Karpas-422 (cell line): Measurements from ENCODE around the gene CDKN1B. TPM values are rescaled to one million over a fixed set of nuclear protein-coding genes. Genes with fewer than 3 reads are reported as not detected.
"Not testable (repeated sequence)": the region's sequence is repeated elsewhere in the genome, so short reads cannot be mapped to it uniquely, and the experiment has no call there.

ENCODE experiments used
- DNase-seq: peaks from one replicate; pipeline ENCODE4 v3.0.0-alpha.2; 2015
- H2AFZ ChIP-seq: fragments of 200-600 bp; sonication (generic); 2 replicates; pipeline ENCODE4 v1.6.1; 2014; ENCODE audit warnings: antibody characterized with exemption, low read length, mixed read lengths
- H3K27ac ChIP-seq: fragments of 200-600 bp; sonication (generic); 2 replicates; pipeline ENCODE4 v1.5.1; 2014; ENCODE audit warnings: mild to moderate bottlenecking, low read length, moderate library complexity
- H3K27me3 ChIP-seq: fragments of 200-600 bp; sonication (generic); 2 replicates; pipeline ENCODE4 v1.6.1; 2014; ENCODE audit warnings: low read length, mixed read lengths
- H3K36me3 ChIP-seq: fragments of 200-600 bp; sonication (generic); 2 replicates; pipeline ENCODE4 v1.6.1; 2014; ENCODE audit warnings: low read length, mixed read lengths; ENCODE audit not compliant: insufficient read depth
- H3K4me1 ChIP-seq: fragments of 200-600 bp; sonication (generic); 2 replicates; pipeline ENCODE4 v1.6.1; 2014; ENCODE audit warnings: mild to moderate bottlenecking, low read length, mixed read lengths
- H3K4me2 ChIP-seq: fragments of 200-600 bp; sonication (generic); 2 replicates; pipeline ENCODE4 v1.6.1; 2014; ENCODE audit warnings: low read length, low read depth, mild to moderate bottlenecking; ENCODE audit not compliant: poor library complexity, severe bottlenecking
- H3K4me3 ChIP-seq: fragments of 200-600 bp; sonication (generic); 2 replicates; pipeline ENCODE4 v1.5.1; 2014; ENCODE audit warnings: mild to moderate bottlenecking, antibody characterized with exemption, low read length, mixed read lengths
- H3K79me2 ChIP-seq: fragments of 200-600 bp; sonication (generic); 2 replicates; pipeline ENCODE4 v1.6.1; 2014; ENCODE audit warnings: mild to moderate bottlenecking, low read length, mixed read lengths
- H3K9ac ChIP-seq: fragments of 200-600 bp; sonication (generic); 2 replicates; pipeline ENCODE4 v1.6.0; 2014; ENCODE audit warnings: low read length
- H3K9me2 ChIP-seq: fragments of 200-600 bp; sonication (generic), shearing (Covaris generic); replicated peaks from 2 replicates; pipeline ENCODE4 v1.6.0; 2014; ENCODE audit warnings: mild to moderate bottlenecking, low read length, moderate library complexity; ENCODE audit not compliant: insufficient read depth
- H3K9me3 ChIP-seq: fragments of 300-700, 200-600 bp; sonication (generic); 2 replicates; pipeline ENCODE4 v1.6.1; 2014; ENCODE audit warnings: low read length, mixed read lengths
- H4K20me1 ChIP-seq: fragments of 200-600 bp; sonication (generic); 2 replicates; pipeline ENCODE4 v1.6.1; 2014; ENCODE audit warnings: mild to moderate bottlenecking, antibody characterized with exemption, low read length, low read depth; ENCODE audit not compliant: insufficient read depth
- total RNA-seq: library from RNA; depleted of rRNA; stranded (reverse); fragments of >200 nt; shearing (Covaris generic); gene quantifications from 2 replicates; pipeline ENCODE4 v1.2.3, GENCODE V29; 2014; ENCODE audit warnings: low replicate concordance

The CDKN1B gene
- total RNA-seq, 1 experiment from 2014 or later = 32.8 TPM

DNA sequence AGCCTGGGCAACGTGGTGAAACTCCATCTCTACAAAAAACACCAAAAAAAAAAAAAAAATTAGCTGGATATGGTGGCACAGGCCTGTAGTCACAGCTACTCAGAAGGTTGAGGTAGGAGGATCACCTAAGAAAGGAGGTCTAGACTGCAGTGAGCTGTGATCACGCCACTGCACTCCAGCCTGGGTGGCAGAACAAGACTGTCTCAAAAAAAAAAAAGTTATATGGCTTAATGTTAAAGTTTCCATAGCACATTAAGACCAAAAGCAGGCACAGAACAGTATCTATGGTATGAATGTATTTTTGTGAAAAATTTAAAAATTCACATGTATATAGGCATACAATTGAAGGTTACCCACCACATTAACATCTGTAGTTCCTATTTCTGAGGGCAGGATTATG, 15.9 kb downstream of the CDKN1B start:
- H3K4me1 ChIP-seq = peaks cover 3% of the 10 kb centered on the region

DNA sequence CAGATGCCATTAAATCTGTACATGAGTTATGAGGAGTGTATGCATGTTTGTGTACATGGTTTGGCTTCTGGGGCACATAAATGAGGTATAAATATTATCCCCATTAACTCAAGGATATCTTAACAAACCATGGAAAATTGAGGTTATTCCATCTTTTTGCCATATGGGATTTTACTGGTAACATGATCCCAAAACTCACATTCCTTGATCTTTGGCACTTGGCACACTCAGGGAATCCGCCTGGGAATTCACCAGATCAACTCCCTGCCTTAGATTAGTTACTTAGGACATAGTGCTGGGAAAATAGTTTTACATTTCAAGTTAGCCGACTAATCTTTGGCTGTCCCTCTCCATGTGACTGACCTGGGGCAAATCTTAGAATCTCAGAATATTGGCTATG, 16.9 kb downstream of the CDKN1B start:
- Histone ChIP-seq H3K36me3 (no peaks in the 10 kb centered on the region), H3K27me3 (no peaks in the 10 kb centered on the region), H3K27ac (no peak overlapping the region), H3K4me3 (no peak overlapping the region), H3K9ac (no peak overlapping the region), H2AFZ (no peak overlapping the region), H4K20me1 (no peaks in the 10 kb centered on the region), H3K4me2 (no peak overlapping the region), H3K4me1 (peaks cover 6% of the 10 kb centered on the region), H3K9me3 (no peaks in the 10 kb centered on the region), H3K79me2 (peaks cover 3% of the 10 kb centered on the region; the same call in 1 of the 2 replicates), H3K9me2 (no peaks in the 10 kb centered on the region)
- no peak for DNase-seq

More for the DNA sequence above, 15.9 kb downstream of the CDKN1B start:
- Histone ChIP-seq H3K27ac (no peak overlapping the region), H3K4me3 (no peak overlapping the region), H3K27me3 (no peaks in the 10 kb centered on the region), H3K9me3 (no peaks in the 10 kb centered on the region), H4K20me1 (no peaks in the 10 kb centered on the region), H3K79me2 (peaks cover 10% of the 10 kb centered on the region; the same call in 1 of the 2 replicates), H2AFZ (no peak overlapping the region), H3K4me2 (no peak overlapping the region), H3K9me2 (no peaks in the 10 kb centered on the region), H3K9ac (no peak overlapping the region), H3K36me3 (no peaks in the 10 kb centered on the region)
- no peak for DNase-seq

DNA sequence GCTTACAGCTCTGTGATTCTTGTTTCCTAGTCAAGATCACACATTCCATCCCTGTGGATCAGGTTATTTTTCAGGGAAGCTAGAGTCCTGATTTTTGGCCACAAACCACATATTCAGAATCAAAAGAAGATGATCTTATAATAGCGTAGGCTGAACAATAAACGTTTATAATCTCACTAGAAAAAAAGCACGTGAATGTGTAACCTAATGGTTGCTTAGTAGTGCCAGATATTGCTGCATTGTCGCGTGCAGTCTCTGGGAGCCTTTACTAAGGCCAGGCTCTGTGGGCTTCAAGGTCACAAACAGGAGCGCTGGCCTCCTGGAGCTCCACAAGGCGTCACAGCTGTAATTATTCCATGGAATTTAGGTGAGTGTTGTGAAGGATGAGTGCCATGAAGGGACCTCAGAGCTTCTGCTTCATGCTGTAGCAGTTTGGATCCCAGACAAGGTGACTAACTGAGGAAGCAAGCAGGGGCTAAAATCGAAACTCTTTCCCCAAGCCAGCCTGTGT, 17.4 kb downstream of the CDKN1B start:
- H3K4me1 ChIP-seq = peaks cover 6% of the 10 kb centered on the region
- H3K4me2 ChIP-seq = no peak overlapping the region
- no peaks in the 10 kb centered on the region for H3K9me3 ChIP-seq
- H3K9me2 ChIP-seq = no peaks in the 10 kb centered on the region
- no peaks in the 10 kb centered on the region for H3K79me2 ChIP-seq
- H4K20me1 ChIP-seq = no peaks in the 10 kb centered on the region
- no peak for DNase-seq
- H2AFZ ChIP-seq = no peak overlapping the region
- H3K9ac ChIP-seq = no peak overlapping the region
- no peaks in the 10 kb centered on the region for H3K36me3 ChIP-seq
- H3K27ac ChIP-seq = no peak overlapping the region
- H3K4me3 ChIP-seq = no peak overlapping the region
- H3K27me3 ChIP-seq = no peaks in the 10 kb centered on the region

GRCh38 chr12:12735301-12735700, 18.1 kb downstream of the CDKN1B start:
- Histone ChIP-seq H3K36me3 (no peaks in the 10 kb centered on the region), H3K79me2 (no peaks in the 10 kb centered on the region), H3K9me2 (no peaks in the 10 kb centered on the region), H3K4me3 (no peak overlapping the region), H2AFZ (no peak overlapping the region), H4K20me1 (no peaks in the 10 kb centered on the region), H3K9me3 (no peaks in the 10 kb centered on the region), H3K27ac (no peak overlapping the region), H3K9ac (no peak overlapping the region), H3K4me2 (no peak overlapping the region), H3K27me3 (no peaks in the 10 kb centered on the region), H3K4me1 (peaks cover 6% of the 10 kb centered on the region)
- no peak for DNase-seq

DNA sequence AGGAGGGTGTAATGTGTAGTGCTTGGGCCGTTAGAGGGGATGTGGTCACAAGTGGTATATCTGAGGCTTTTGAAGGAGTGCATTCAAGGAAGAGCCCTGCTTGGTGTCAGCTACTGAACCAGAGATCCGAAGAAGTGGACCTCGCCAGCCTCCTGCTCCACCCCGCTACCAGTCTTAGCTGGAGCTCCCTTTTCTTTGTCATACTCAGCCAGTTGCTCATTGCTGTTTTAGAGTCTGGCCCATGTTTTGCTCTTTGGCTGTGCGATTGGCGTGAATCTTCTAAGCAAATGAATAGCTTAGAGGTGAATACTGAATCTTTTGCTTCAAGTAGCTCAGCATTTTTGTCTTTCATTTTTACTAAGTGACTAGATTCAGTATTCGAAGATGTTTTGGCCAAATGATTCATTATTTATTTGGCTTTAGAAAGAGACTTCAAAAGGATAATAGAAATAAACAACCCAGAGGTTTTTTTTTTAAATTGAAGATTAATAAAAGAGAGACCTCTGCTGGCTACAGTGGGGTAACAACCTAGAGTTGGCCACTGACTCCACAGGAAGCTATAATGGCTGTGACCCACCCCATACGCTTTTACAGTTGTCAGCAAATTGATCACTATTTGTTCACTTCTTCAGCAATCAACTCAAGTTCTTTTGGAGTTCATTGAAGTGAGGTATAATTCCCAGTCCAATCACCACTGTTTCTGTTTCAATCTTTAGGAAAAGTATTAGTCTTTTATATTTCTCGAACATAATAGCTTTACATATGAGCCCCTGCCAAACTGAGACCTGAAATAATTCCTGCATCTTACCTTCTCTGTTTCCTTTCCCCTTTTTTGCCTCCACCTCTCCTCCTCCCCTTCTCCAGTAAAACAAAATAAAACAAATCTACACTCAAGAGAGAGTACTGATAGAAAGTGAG, 19.9 kb downstream of the CDKN1B start:
- no peaks in the 10 kb centered on the region for H3K9me2 ChIP-seq
- peak; percentile 75 for DNase-seq
- no peaks in the 10 kb centered on the region for H3K27me3 ChIP-seq
- H3K9me3 ChIP-seq = no peaks in the 10 kb centered on the region
- 0 out of 2 replicates have a peak overlapping the region, but pooled peaks have one; percentile 21 for H3K9ac ChIP-seq
- no peak overlapping the region for H3K27ac ChIP-seq
- H2AFZ ChIP-seq = no peak overlapping the region
- no peaks in the 10 kb centered on the region for H3K79me2 ChIP-seq
- peaks cover 6% of the 10 kb centered on the region for H3K4me1 ChIP-seq
- H3K36me3 ChIP-seq = no peaks in the 10 kb centered on the region
- H3K4me3 ChIP-seq = no peak overlapping the region
- H3K4me2 ChIP-seq = peak overlapping the region; percentile 34
- no peaks in the 10 kb centered on the region for H4K20me1 ChIP-seq

DNA sequence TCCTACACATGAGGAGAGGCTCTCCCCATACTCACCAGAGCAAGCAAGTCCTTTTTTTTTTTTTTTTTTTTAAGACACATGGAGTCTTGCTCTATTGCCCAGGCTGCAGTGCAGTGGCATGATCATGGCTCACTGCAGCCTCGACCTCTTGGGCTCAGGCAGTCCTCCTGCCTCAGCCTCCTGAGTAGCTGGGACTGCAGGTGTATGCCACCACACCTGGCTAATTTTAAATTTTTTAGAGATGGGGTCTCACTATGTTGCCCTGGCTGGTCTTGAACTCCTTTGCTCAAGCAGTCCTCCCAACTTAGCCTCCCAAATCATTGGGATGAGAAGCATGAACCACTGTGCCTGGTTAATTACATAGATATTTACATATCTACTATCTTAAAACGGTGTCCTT, 21.0 kb downstream of the CDKN1B start:
- not testable (repeated sequence) for H3K27ac ChIP-seq

DNA sequence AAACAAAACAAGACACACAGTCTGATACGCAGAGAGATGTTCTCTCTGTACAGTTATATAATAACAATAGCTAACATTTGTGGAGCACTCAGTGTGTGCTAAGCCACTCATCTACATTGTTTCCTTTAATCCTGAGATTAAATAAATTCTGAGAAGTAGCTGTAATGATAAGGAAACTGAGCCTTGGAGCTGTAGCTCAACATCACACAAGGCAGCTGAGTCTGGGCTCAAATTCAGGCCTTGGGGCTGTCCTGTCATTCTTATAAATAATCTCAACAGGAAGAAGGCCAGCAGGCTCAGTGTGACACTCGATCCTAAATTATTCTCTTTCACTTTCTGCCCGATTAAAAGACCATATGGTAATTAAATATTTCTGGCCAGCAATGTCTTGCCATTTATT, 24.5 kb downstream of the CDKN1B start:
- H2AFZ ChIP-seq = no peak overlapping the region
- no peak overlapping the region for H3K27ac ChIP-seq
- no peaks in the 10 kb centered on the region for H3K79me2 ChIP-seq
- H3K36me3 ChIP-seq = no peaks in the 10 kb centered on the region
- no peak overlapping the region for H3K4me2 ChIP-seq
- no peaks in the 10 kb centered on the region for H4K20me1 ChIP-seq
- no peaks in the 10 kb centered on the region for H3K9me2 ChIP-seq
- no peak for DNase-seq
- no peak overlapping the region for H3K4me3 ChIP-seq
- H3K27me3 ChIP-seq = no peaks in the 10 kb centered on the region
- H3K9ac ChIP-seq = no peak overlapping the region
- H3K9me3 ChIP-seq = no peaks in the 10 kb centered on the region
- peaks cover 6% of the 10 kb centered on the region for H3K4me1 ChIP-seq

More for the DNA sequence above, 21.0 kb downstream of the CDKN1B start:
- H2AFZ ChIP-seq, DNase-seq, H4K20me1 ChIP-seq, H3K4me3 ChIP-seq, H3K9ac ChIP-seq, H3K9me2 ChIP-seq, H3K9me3 ChIP-seq, H3K27me3 ChIP-seq, H3K79me2 ChIP-seq, H3K36me3 ChIP-seq, H3K4me2 ChIP-seq, H3K4me1 ChIP-seq: not testable (repeated sequence)

GRCh38 chr12:12744546-12745305, 27.6 kb downstream of the CDKN1B start:
- no peaks in the 10 kb centered on the region for H3K36me3 ChIP-seq
- no peak for DNase-seq
- no peaks in the 10 kb centered on the region for H3K9me2 ChIP-seq
- H3K79me2 ChIP-seq = no peaks in the 10 kb centered on the region
- no peak overlapping the region for H3K9ac ChIP-seq
- no peak overlapping the region for H3K27ac ChIP-seq
- H2AFZ ChIP-seq = no peak overlapping the region
- no peaks in the 10 kb centered on the region for H3K27me3 ChIP-seq
- no peak overlapping the region for H3K4me3 ChIP-seq
- H3K4me1 ChIP-seq = no peaks in the 10 kb centered on the region
- no peaks in the 10 kb centered on the region for H3K9me3 ChIP-seq
- no peak overlapping the region for H3K4me2 ChIP-seq
- H4K20me1 ChIP-seq = no peaks in the 10 kb centered on the region
